Ovary (tissue), 3 donors: Measurements from ENCODE around the gene LPIN1.

Source experiments
- CTCF ChIP-seq, 3 donors: fragments of 450-650 bp in 2 of 3; fragments of 200-600 bp in 1 of 3; IDR thresholded peaks; one replicate each; pipeline versions ENCODE4 v1.5.1 to v1.8.0; 2016 to 2022; ENCODE audit warnings: antibody characterized with exemption in 3 of 3, mild to moderate bottlenecking in 1 of 3
- EP300 ChIP-seq: sonication (generic); formaldehyde crosslinking; IDR thresholded peaks from one replicate; pipeline ENCODE4 v1.6.1; 2017; ENCODE audit warnings: antibody characterized with exemption
- POLR2A ChIP-seq: fragments of 450-650 bp; IDR thresholded peaks from one replicate; pipeline ENCODE4 v1.6.1; 2017; ENCODE audit warnings: antibody characterized with exemption, mild to moderate bottlenecking, moderate library complexity
- donor health status: DM: no; HTN: no; CAD: no.

- TF ChIP-seq POLR2A (no peak), CTCF (IDR thresholded peaks at IDR 0.05) (no peak), EP300 (no peak)
Observed at GRCh38 chr2:11762799-11763461, 16.5 kb downstream of the LPIN1 start.
